Measurements from ENCODE around the gene ZC3H12C.

The ZC3H12C gene

DNA sequence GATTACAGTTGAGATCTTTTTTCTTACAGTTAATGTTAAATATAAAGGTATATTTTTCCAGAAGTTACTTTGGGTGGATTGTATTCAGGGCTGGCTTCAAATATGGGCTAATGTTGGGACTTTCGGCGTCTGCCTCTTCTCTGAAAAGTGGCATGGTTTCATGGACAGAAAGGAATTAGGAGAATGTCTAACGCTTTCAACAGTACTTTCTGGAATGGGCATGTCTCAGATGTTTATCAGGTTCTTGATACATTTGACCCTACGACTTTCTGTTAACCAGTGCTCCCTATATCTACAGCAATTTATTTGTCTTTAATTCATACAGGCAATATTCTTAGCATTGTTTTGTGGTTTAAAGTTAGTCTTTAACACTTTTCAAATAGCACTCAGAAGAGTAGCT, 33.7 kb downstream of the ZC3H12C start:
- WGBS = 89% methylated on average over 4 of the region's 4 CpGs
- Histone ChIP-seq H3K4me1 (ENCODE audit: insufficient read depth, low read length) (peaks cover 61% of the 10 kb centered on the region), H3K4me3 (ENCODE audit: low read length) (no peak overlapping the region), H3K27ac (ENCODE audit: low read depth, low read length) (no peak overlapping the region), H3K36me3 (ENCODE audit: insufficient read depth, low read length) (no peaks in the 10 kb centered on the region), H3K9ac (ENCODE audit: low read depth, low read length) (no peak overlapping the region), H3K9me3 (ENCODE audit: insufficient read depth, low read depth, low read length) (no peaks in the 10 kb centered on the region), H3K27me3 (ENCODE audit: insufficient read depth, low read length) (peaks cover 3% of the 10 kb centered on the region; the same call in 1 of the 2 replicates)

DNA sequence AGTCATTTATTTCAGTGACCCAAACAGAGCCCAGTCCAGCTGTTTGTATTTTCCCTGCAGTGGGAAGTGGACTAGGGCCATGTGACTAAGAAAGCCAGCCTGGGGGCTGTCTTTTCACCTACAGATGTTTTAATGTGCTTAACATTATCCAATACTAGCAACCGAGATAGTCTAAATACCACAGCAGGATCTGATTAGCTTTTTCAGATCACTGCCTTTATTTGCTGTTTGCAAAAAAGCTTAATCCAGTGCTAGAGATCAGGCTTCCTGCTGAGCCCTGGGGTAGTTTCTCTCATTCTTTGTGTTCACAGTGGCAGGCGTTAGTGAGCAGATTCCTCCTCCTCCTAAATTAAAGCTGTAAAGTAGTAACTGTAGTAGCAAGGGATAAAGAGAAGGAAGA, 35.0 kb downstream of the ZC3H12C start:
- Histone ChIP-seq H3K9ac (ENCODE audit: low read depth, low read length) (peak overlapping the region; percentile 28; the same call in 1 of the 2 replicates), H3K27ac (ENCODE audit: low read depth, low read length) (peak overlapping the region; percentile 74; the same call in 1 of the 2 replicates), H3K27me3 (ENCODE audit: insufficient read depth, low read length) (peaks cover 3% of the 10 kb centered on the region; the same call in 1 of the 2 replicates), H3K36me3 (ENCODE audit: insufficient read depth, low read length) (no peaks in the 10 kb centered on the region), H3K4me1 (ENCODE audit: insufficient read depth, low read length) (peaks cover 58% of the 10 kb centered on the region), H3K9me3 (ENCODE audit: insufficient read depth, low read depth, low read length) (no peaks in the 10 kb centered on the region), H3K4me3 (ENCODE audit: low read length) (no peak overlapping the region)
- 8% methylated on average over 2 of the region's 2 CpGs for WGBS

GRCh38 chr11:110130642-110131238, 37.5 kb downstream of the ZC3H12C start:
- Histone ChIP-seq H3K27ac (ENCODE audit: low read depth, low read length) (no peak overlapping the region), H3K9ac (ENCODE audit: low read depth, low read length) (no peak overlapping the region), H3K4me3 (ENCODE audit: low read length) (peak overlapping the region; percentile 25; the same call in 1 of the 2 replicates), H3K27me3 (ENCODE audit: insufficient read depth, low read length) (peaks cover 3% of the 10 kb centered on the region; the same call in 1 of the 2 replicates), H3K9me3 (ENCODE audit: insufficient read depth, low read depth, low read length) (no peaks in the 10 kb centered on the region), H3K4me1 (ENCODE audit: insufficient read depth, low read length) (peaks cover 59% of the 10 kb centered on the region), H3K36me3 (ENCODE audit: insufficient read depth, low read length) (no peaks in the 10 kb centered on the region)
- WGBS = 55% methylated on average over 10 of the region's 10 CpGs

DNA sequence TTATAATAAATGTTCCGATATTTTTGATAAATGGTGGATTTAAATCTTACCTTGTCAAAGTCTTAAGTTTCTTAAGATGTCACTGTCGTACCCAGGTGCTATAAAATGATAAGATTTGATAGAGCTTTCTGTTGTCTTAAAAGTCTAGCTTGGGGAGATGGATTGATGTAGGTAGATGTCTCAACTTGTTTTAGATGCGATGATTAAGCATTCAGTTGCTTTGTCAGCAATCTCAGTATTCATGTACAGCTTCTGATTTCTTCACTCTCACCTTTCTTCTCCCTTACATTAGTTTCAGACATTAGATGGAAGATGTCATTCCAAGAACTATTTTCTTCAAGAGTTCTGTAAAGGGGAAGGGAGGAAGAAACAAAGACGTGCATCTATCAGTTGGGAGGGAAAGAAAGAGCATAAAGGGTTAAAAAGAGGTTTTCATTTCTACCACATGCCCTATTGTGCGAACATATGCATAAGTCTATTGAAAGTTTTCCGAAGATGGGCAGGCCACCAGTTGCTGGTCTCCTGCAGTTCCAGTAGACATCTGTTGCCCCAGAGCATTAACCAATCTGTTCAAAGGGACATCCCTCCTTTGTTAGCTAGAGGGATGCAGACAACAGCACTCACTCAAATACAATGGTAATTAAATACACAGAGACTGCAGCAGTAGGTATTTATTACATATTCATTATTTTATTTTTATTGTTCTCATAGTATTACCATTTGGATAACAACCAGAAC, 38.4 kb downstream of the ZC3H12C start:
- H3K4me1 ChIP-seq (ENCODE audit: insufficient read depth, low read length) = peaks cover 59% of the 10 kb centered on the region

GRCh38 chr11:110133160-110133559, 40.0 kb downstream of the ZC3H12C start:
- no peaks in the 10 kb centered on the region for H3K9me3 ChIP-seq (ENCODE audit: insufficient read depth, low read depth, low read length)
- peaks cover 46% of the 10 kb centered on the region for H3K4me1 ChIP-seq (ENCODE audit: insufficient read depth, low read length)
- H3K36me3 ChIP-seq (ENCODE audit: insufficient read depth, low read length) = 0 out of 2 replicates have a peak, but pooled peaks cover 5% of the 10 kb centered on the region
- no peak overlapping the region for H3K27ac ChIP-seq (ENCODE audit: low read depth, low read length)
- H3K4me3 ChIP-seq (ENCODE audit: low read length) = no peak overlapping the region
- WGBS = 82% methylated on average over 2 of the region's 2 CpGs
- no peak overlapping the region for H3K9ac ChIP-seq (ENCODE audit: low read depth, low read length)
- H3K27me3 ChIP-seq (ENCODE audit: insufficient read depth, low read length) = peaks cover 3% of the 10 kb centered on the region; the same call in 1 of the 2 replicates

More for the DNA sequence above, 38.4 kb downstream of the ZC3H12C start:
- 85% methylated on average over 6 of the region's 6 CpGs for WGBS
- Histone ChIP-seq H3K4me3 (ENCODE audit: low read length) (peak overlapping the region; percentile 25; the same call in 1 of the 2 replicates), H3K9ac (ENCODE audit: low read depth, low read length) (no peak overlapping the region), H3K27me3 (ENCODE audit: insufficient read depth, low read length) (peaks cover 3% of the 10 kb centered on the region; the same call in 1 of the 2 replicates), H3K36me3 (ENCODE audit: insufficient read depth, low read length) (no peaks in the 10 kb centered on the region), H3K9me3 (ENCODE audit: insufficient read depth, low read depth, low read length) (no peaks in the 10 kb centered on the region), H3K27ac (ENCODE audit: low read depth, low read length) (no peak overlapping the region)

- H3K4me1 ChIP-seq (ENCODE audit: insufficient read depth, low read length) = peaks cover 37% of the 10 kb centered on the region
- H3K9ac ChIP-seq (ENCODE audit: low read depth, low read length) = no peak overlapping the region
- H3K36me3 ChIP-seq (ENCODE audit: insufficient read depth, low read length) = 0 out of 2 replicates have a peak, but pooled peaks cover 5% of the 10 kb centered on the region
- no peak overlapping the region for H3K27ac ChIP-seq (ENCODE audit: low read depth, low read length)
- no peaks in the 10 kb centered on the region for H3K9me3 ChIP-seq (ENCODE audit: insufficient read depth, low read depth, low read length)
- H3K27me3 ChIP-seq (ENCODE audit: insufficient read depth, low read length) = peaks cover 3% of the 10 kb centered on the region; the same call in 1 of the 2 replicates
- WGBS = 97% methylated on average over 6 of the region's 6 CpGs
- H3K4me3 ChIP-seq (ENCODE audit: low read length) = no peak overlapping the region
Measured at GRCh38 chr11:110134110-110134509, 40.9 kb downstream of the ZC3H12C start.

- H3K4me1 ChIP-seq (ENCODE audit: insufficient read depth, low read length) = no peaks in the 10 kb centered on the region
- no peaks in the 10 kb centered on the region for H3K27me3 ChIP-seq (ENCODE audit: insufficient read depth, low read length)
- 0 out of 2 replicates have a peak, but pooled peaks cover 5% of the 10 kb centered on the region for H3K36me3 ChIP-seq (ENCODE audit: insufficient read depth, low read length)
- no peaks in the 10 kb centered on the region for H3K9me3 ChIP-seq (ENCODE audit: insufficient read depth, low read depth, low read length)
- H3K27ac ChIP-seq (ENCODE audit: low read depth, low read length) = no peak overlapping the region
- H3K4me3 ChIP-seq (ENCODE audit: low read length) = no peak overlapping the region
- H3K9ac ChIP-seq (ENCODE audit: low read depth, low read length) = no peak overlapping the region
Measured at GRCh38 chr11:110141812-110142211, 48.6 kb downstream of the ZC3H12C start.

GRCh38 chr11:110147962-110148709, 54.9 kb downstream of the ZC3H12C start:
- no peaks in the 10 kb centered on the region for H3K9me3 ChIP-seq (ENCODE audit: insufficient read depth, low read depth, low read length)

DNA sequence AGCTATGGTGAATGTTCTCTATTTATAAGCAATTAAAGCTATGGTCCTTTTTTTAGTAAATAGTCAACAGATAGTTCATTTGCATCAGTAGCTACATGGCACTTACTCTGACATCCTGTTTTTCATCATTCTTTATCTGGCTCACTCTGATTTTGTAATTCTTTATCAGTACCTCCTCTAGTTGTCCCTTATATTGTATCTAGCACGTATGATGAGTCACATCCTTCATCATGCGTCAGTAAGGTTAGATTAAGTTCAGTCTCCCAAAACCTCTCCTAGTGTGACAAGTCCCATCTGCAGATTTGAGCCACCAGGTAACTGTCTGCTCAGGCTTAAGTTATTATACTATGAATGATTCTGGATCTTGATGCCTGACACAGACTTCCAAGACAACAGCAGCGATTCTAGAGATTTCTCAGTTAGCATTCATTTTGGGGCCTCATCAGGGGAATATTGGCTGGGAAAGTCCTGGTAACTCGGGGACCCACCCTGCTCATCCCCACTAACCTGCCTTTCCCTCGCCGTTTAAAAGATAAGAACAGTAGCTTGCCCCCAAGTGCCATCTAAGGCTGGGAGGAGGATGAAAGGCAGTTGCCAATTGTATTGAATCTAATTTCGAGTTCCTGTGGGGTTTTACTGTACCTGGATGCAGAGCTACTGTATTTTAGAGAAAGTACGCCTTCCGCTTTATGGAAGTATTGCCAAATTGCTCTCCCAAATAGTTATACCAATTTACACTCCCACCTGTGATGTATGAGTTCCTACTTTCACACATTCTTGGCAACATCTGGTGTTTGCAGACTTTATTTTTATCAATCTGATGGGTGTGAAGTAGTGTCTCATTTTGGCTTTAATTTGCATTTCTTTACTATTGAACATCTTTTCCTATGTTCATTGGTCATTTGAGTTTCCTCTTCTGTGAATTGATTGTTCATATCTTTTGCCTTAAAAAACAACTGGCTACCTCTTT, 55.9 kb downstream of the ZC3H12C start:
- H3K9me3 ChIP-seq (ENCODE audit: insufficient read depth, low read depth, low read length) = no peaks in the 10 kb centered on the region
- no peaks in the 10 kb centered on the region for H3K36me3 ChIP-seq (ENCODE audit: insufficient read depth, low read length)
- WGBS = 79% methylated on average over 9 of the region's 9 CpGs
- H3K4me1 ChIP-seq (ENCODE audit: insufficient read depth, low read length) = no peaks in the 10 kb centered on the region; the same call in 1 of the 2 replicates
- H3K4me3 ChIP-seq (ENCODE audit: low read length) = no peak overlapping the region
- no peak overlapping the region for H3K9ac ChIP-seq (ENCODE audit: low read depth, low read length)
- H3K27me3 ChIP-seq (ENCODE audit: insufficient read depth, low read length) = no peaks in the 10 kb centered on the region
- no peak overlapping the region for H3K27ac ChIP-seq (ENCODE audit: low read depth, low read length)

More at GRCh38 chr11:110147962-110148709, 54.9 kb downstream of the ZC3H12C start:
- WGBS = 97% methylated on average over 2 of the region's 3 CpGs
- Histone ChIP-seq H3K27me3 (ENCODE audit: insufficient read depth, low read length) (no peaks in the 10 kb centered on the region), H3K36me3 (ENCODE audit: insufficient read depth, low read length) (no peaks in the 10 kb centered on the region), H3K9ac (ENCODE audit: low read depth, low read length) (no peak overlapping the region), H3K4me1 (ENCODE audit: insufficient read depth, low read length) (no peaks in the 10 kb centered on the region; the same call in 1 of the 2 replicates), H3K4me3 (ENCODE audit: low read length) (no peak overlapping the region), H3K27ac (ENCODE audit: low read depth, low read length) (no peak overlapping the region)

DNA sequence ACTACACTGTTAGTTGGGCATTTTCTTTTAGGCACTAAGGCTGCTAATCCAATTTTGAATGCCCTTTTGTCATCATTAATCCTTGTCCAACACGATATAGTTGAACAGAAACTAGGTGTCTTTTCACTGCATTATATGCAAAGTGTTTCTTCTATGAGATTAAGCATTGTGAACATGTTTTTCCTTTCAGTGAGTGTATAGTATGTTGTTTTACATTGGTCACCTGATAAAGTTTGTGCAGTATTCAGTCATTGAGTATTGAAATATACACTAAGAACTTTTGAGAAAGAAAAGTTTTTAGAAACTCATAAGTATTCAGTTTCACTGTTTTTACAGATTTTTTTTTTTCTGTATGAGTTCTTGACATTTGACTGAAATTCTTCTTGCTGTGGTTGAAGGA, 59.0 kb downstream of the ZC3H12C start:
- Histone ChIP-seq H3K9ac (ENCODE audit: low read depth, low read length) (no peak overlapping the region), H3K4me3 (ENCODE audit: low read length) (no peak overlapping the region), H3K27ac (ENCODE audit: low read depth, low read length) (no peak overlapping the region), H3K27me3 (ENCODE audit: insufficient read depth, low read length) (no peaks in the 10 kb centered on the region), H3K36me3 (ENCODE audit: insufficient read depth, low read length) (peaks cover 3% of the 10 kb centered on the region; the same call in 1 of the 2 replicates), H3K9me3 (ENCODE audit: insufficient read depth, low read depth, low read length) (no peaks in the 10 kb centered on the region), H3K4me1 (ENCODE audit: insufficient read depth, low read length) (no peaks in the 10 kb centered on the region; the same call in 1 of the 2 replicates)
- WGBS = 95% methylated on average over 1 of the region's 1 CpG

Measured in HUES64 (cell line).